Activated CD4-positive, alpha-beta T cell treated with anti-CD3 and anti-CD28 coated beads, Interleukin-10, Interleukin-2, amounts not matched to agents 100 ng/mL and 50 ng/mL, durations not matched to agents 16 hours and 8 hours (primary cell): Measurements from ENCODE around the gene PAPOLA.
"Not testable (repeated sequence)": the region's sequence is repeated elsewhere in the genome, so short reads cannot be mapped to it uniquely, and the experiment has no call there.

ENCODE experiments used
- DNase-seq: peaks from one replicate; pipeline ENCODE4 v3.0.0-alpha.2; 2020

The PAPOLA gene

GRCh38 chr14:96501740-96502620, at the start of gene PAPOLA:
Gene PAPOLA (plus strand): TSS chr14:96502382. CDS start chr14:96502593, 211 bp downstream.
- DNase-seq = peak; percentile 97

GRCh38 chr14:96452684-96453083, 49.5 kb upstream of the PAPOLA start:
- DNase-seq = no peak

GRCh38 chr14:96455588-96455987, 46.6 kb upstream of the PAPOLA start:
- no peak for DNase-seq

- DNase-seq = no peak
These were observed 42.3 kb upstream of the PAPOLA start for GRCh38 chr14:96459851-96460250.

- no peak for DNase-seq
These were observed 40.0 kb upstream of the PAPOLA start for GRCh38 chr14:96461950-96462798.

- DNase-seq = no peak
These were observed 38.0 kb upstream of the PAPOLA start for GRCh38 chr14:96464136-96464535.

- no peak for DNase-seq
These were observed 35.3 kb upstream of the PAPOLA start for GRCh38 chr14:96466918-96467317.

- DNase-seq = no peak
These were observed 31.9 kb upstream of the PAPOLA start for GRCh38 chr14:96470331-96470730.

GRCh38 chr14:96470967-96471366, 31.2 kb upstream of the PAPOLA start:
- DNase-seq = not testable (repeated sequence)

- DNase-seq = no peak
These were observed 24.1 kb upstream of the PAPOLA start for GRCh38 chr14:96478119-96478518.

- no peak for DNase-seq
These were observed 22.6 kb upstream of the PAPOLA start for GRCh38 chr14:96479435-96480146.

GRCh38 chr14:96481731-96482314, 20.4 kb upstream of the PAPOLA start:
- DNase-seq = no peak

- DNase-seq = no peak
These were observed 19.2 kb upstream of the PAPOLA start for GRCh38 chr14:96482986-96483385.

- no peak for DNase-seq
These were observed 17.8 kb upstream of the PAPOLA start for GRCh38 chr14:96484399-96484798.

GRCh38 chr14:96486705-96487104, 15.5 kb upstream of the PAPOLA start:
- no peak for DNase-seq

- DNase-seq = no peak
These were observed 12.9 kb upstream of the PAPOLA start for GRCh38 chr14:96489327-96489726.

- DNase-seq = no peak
These were observed 9.0 kb upstream of the PAPOLA start for GRCh38 chr14:96493178-96493577.

- DNase-seq = no peak
These were observed 7.9 kb upstream of the PAPOLA start for GRCh38 chr14:96494331-96494730.

- no peak for DNase-seq
These were observed 5.1 kb upstream of the PAPOLA start for GRCh38 chr14:96497087-96497486.

GRCh38 chr14:96497586-96497985, 4.6 kb upstream of the PAPOLA start:
- DNase-seq = no peak

- peak; percentile 5 for DNase-seq
These were observed 904 bp upstream of the PAPOLA start for GRCh38 chr14:96501217-96501739.

GRCh38 chr14:96502621-96503305, 581 bp downstream of the PAPOLA start:
- peak; percentile 67 for DNase-seq
